Fibroblast of skin of abdomen (primary cell): ENCODE data around the gene IGF2R.

Experiments
- DNase-seq: peaks from one replicate; pipeline ENCODE4 v3.0.0-alpha.2; 2013

IGF2R gene

GRCh38 chr6:159976686-159977254, 7.9 kb downstream of the IGF2R start:
- DNase-seq, result no peak

GRCh38 chr6:159977255-159977903, 8.5 kb downstream of the IGF2R start:
- no peak for DNase-seq

GRCh38 chr6:159977904-159978268, 9.0 kb downstream of the IGF2R start:
- no peak for DNase-seq

GRCh38 chr6:159978291-159979135, 9.6 kb downstream of the IGF2R start:
- DNase-seq, result no peak

- DNase-seq, result no peak
These were observed 10.4 kb downstream of the IGF2R start for GRCh38 chr6:159979136-159979874.

GRCh38 chr6:159980474-159980873, 11.6 kb downstream of the IGF2R start:
- no peak for DNase-seq

GRCh38 chr6:159981071-159981402, 12.2 kb downstream of the IGF2R start:
- DNase-seq, result no peak

- peak; percentile 54 for DNase-seq
These were observed 12.7 kb downstream of the IGF2R start for GRCh38 chr6:159981403-159982245.

GRCh38 chr6:159982731-159983506, 14.0 kb downstream of the IGF2R start:
- DNase-seq, result peak; percentile 52

- no peak for DNase-seq
These were observed 14.8 kb downstream of the IGF2R start for GRCh38 chr6:159983641-159984080.

- DNase-seq, result peak; percentile 36
These were observed 15.4 kb downstream of the IGF2R start for GRCh38 chr6:159984268-159984786.

- DNase-seq, result no peak
These were observed 16.5 kb downstream of the IGF2R start for GRCh38 chr6:159985296-159985945.

- peak; percentile 38 for DNase-seq
These were observed 20.1 kb downstream of the IGF2R start for GRCh38 chr6:159988983-159989454.

GRCh38 chr6:159989492-159990480, 20.9 kb downstream of the IGF2R start:
- peak; percentile 31 for DNase-seq

- no peak for DNase-seq
These were observed 23.5 kb downstream of the IGF2R start for GRCh38 chr6:159992366-159992765.

- DNase-seq, result no peak
These were observed 26.5 kb downstream of the IGF2R start for GRCh38 chr6:159995405-159995804.

GRCh38 chr6:159996087-159996622, 27.3 kb downstream of the IGF2R start:
- no peak for DNase-seq

- DNase-seq, result no peak
These were observed 28.0 kb downstream of the IGF2R start for GRCh38 chr6:159996626-159997497.
